LoVo (cell line): ENCODE data around the gene EIF2AK3.
"Not testable (repeated sequence)": the region's sequence is repeated elsewhere in the genome, so short reads cannot be mapped to it uniquely, and the experiment has no call there.

Experiments
- DNase-seq: peaks from one replicate; pipeline ENCODE4 v3.0.0-alpha.2; 2016; ENCODE audit warnings: low spot score

Gene EIF2AK3

DNA sequence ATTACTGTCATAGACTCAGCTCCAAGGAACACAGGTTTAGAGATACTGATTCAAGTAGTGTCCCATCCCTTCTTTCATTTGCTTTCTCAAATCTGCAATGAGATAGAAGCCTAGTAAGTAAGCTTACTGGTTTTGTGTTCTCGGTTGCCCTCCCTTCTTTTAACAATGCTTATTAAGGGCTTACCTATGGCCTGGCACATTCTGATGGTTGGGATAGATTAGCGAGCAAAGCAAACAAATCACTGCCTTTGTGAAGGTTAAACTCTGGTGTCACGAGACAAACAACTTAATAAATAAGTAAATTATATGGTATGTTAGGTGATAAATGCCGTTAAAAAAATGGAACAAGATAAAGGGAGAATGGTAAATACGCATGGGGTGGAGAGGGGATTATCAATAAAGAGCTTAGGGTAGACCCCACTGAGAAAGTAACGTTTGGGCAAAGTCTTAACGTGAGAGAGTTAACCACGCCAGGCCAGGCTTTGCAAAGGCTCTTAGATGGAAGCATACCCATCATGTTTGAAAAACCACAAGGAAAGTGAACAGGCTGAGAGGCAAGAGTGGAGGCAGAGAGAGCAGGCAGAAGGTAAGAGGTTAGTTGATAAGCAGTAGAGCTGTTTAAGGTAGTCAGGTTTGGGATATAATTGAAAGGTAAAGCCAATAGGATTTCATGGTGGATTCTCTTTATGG lies 31.0 kb downstream of the EIF2AK3 start:
- DNase-seq = no peak

DNA sequence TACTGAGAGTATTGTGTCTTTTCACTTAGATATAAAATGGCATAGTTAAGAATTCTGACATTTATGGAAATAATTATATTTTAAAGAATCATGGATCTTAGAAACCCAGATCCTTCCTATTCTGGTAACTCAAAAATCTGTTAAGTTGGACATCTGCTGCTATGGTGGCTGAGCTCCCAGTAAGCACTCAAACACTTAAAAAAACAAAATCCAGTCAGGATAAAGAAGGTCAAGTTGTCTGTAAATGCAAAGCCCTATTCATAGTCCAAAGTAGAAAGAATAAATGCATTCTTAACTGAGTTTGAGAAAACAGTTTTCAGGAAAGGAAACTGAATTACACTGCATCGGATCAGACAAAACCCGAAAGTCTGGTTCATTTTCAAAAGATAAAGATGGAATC lies 35.6 kb downstream of the EIF2AK3 start:
- DNase-seq = no peak

- DNase-seq = peak; percentile 58
These were observed 36.2 kb downstream of the EIF2AK3 start for GRCh38 chr2:88590998-88591613.

- no peak for DNase-seq
These were observed 41.3 kb downstream of the EIF2AK3 start for GRCh38 chr2:88585969-88586368.

DNA sequence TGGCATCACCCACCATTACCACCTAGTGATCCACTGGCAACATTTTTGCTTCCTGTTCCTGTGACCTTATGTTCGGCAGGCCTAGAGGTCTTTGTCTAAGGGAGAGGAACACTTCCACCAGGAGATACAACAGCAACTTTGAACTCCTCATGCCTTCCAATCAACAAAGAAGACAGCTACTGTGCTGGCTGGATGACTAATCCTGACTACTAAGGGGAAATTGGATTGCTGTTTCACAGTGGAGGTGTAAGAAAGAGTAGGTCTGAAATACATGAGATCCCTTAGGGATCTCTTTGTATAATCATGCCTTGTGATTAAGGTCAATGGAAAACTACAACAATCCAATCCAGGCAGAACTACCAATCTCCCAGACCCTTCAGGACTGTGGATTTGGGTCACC lies 45.2 kb downstream of the EIF2AK3 start:
- DNase-seq = no peak

GRCh38 chr2:88580088-88580487 lies 47.2 kb downstream of the EIF2AK3 start:
- no peak for DNase-seq

DNA sequence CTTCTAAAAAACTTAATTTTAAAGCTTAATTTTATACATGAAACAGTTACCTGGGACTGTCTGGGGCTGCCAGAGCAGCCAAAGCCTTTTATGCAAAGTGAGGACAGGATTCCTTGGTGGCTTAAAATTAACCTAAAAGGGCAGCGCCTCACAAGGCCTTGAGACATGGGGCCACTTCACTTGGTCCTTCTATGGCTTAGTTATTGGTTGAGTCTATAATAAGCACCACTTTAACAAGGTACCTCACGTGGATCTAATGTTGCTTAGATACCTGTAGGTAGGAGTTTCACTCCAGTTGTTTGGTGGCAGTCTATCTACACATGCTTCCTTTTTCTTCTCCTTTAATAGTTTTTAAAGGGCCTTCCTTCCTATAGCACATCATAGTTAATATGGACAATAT lies 51.6 kb downstream of the EIF2AK3 start:
- DNase-seq = no peak

DNA sequence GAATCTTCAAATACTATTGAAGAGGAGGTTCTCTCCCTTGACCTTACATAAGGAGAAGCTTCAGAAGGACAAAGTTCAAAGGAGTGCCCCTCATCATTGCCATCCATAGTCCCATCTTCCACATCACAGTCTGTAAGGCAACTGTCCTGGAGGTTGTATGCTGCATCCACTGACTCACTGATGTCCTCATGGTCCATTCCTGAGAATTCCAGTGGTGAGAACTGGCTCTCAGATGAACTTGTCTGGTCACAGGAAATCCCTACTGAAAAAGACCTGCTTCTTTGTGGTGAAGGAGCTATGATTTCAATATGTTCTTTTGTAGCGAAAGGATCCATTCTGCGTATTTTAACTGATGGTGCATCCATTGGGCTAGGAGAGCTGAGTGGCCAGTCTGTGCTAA lies 52.2 kb downstream of the EIF2AK3 start:
- no peak for DNase-seq

GRCh38 chr2:88574445-88574844 lies 52.8 kb downstream of the EIF2AK3 start:
- DNase-seq = no peak

DNA sequence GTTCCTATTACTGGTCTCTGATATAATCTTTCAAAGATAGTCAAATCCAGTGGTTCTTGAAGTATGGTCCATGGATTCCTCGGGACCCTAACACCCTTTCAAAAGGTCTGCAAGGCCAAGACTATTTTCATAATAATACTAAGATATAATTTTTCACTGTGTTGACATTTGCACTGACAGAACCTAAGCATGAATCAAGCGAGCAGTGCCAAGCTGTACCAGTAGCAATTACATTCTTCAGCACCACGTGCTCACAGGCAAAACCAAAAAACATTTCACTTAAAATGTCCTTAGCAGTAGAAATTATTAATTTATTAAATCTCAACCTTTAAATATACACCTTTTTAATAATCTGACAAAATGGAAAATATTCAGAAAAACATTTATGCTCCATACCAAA lies 59.1 kb downstream of the EIF2AK3 start:
- DNase-seq = no peak

- no peak for DNase-seq
These were observed 62.9 kb downstream of the EIF2AK3 start for GRCh38 chr2:88564402-88564801.

DNA sequence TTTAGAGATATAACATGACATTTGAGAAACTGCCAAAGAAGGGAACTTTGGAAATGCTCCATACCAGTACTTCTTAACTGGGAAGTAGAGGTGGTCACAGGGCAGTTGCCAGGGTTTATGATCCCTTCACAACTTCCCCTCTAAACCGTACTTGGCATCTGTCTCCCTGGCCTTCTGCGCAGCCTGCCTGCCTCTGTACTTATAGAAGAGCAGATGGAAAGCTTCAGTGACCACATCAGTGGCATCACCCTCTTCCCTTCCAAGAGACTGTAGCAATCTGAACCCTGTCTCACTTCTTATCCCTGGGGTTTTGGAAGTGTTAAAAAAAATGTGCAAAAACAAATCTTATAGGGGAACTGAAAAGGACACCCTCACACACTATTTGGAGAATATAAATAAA lies 64.1 kb downstream of the EIF2AK3 start:
- DNase-seq = no peak

- no peak for DNase-seq
These were observed 65.4 kb downstream of the EIF2AK3 start for GRCh38 chr2:88561646-88562388.

DNA sequence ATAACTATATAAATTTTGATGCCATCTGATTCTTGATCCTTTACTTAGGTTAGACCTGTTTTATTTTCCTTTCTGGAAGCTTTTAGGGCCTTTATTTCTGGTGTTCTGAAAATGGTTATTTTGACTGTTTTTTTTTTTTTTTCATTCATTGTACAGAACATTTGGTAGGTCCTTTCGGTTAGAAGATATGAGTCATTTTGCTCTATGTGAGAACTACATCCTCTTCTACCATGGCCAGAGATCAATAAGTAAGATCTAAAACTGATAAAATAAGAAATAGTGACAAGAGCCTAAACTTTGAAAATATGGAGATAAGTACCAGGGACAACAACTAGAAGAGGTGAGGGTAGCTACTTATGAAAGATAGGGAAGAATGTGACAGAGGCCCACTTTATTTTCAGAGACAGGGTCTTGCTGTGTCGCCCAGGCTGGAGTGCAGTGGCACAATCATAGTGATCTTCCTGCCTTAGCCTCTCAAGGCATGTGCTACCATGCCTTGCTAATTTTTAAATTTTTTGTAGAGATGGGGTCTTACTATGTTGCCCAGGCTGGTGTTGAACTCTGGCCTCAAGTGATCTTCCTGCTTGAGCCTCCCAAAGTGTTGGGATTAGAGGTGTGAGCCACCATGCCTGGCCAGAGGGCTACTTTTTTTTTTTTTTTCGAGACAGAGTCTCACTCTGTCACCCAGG lies 66.5 kb downstream of the EIF2AK3 start:
- DNase-seq = no peak

- no peak for DNase-seq
These were observed 70.0 kb downstream of the EIF2AK3 start for GRCh38 chr2:88557290-88557689.

DNA sequence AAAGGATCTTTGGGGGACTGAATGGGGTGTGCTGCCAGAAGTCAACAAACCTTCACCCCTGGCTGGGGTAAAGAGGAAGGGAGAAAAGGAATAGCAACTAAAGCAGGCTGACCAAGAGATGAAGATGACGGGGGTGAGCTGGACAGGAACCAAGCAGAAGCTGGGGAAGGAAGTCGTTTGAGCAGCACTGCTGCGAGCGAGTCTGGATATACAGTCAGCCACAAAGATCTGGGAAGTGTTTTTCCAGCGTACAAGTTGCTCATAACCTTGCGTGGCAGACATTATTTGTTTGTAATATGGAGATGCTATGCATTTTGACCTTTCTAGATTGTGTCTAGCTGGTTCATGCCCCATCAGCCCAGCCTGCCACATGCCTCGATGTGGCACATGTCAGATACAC lies 71.2 kb downstream of the EIF2AK3 start:
- DNase-seq = no peak

DNA sequence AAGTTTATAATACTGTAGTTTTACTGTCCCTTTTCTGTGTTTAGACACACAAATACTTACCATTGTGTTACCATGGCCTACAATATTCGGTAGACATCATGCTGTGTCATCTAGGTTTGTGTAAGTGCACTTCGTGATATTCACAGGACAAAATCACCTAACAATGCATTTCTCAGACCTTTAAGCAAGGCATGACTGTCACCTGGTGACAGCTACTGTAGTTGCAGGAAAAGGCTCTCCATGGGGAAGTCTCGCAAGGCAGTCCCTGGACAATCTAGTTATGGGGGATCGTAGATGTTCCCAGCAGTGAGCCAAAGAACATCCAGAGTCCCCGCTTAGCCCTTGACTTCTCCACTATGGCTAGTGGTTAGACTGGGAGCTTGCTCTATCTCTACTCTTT lies 73.1 kb downstream of the EIF2AK3 start:
- no peak for DNase-seq

DNA sequence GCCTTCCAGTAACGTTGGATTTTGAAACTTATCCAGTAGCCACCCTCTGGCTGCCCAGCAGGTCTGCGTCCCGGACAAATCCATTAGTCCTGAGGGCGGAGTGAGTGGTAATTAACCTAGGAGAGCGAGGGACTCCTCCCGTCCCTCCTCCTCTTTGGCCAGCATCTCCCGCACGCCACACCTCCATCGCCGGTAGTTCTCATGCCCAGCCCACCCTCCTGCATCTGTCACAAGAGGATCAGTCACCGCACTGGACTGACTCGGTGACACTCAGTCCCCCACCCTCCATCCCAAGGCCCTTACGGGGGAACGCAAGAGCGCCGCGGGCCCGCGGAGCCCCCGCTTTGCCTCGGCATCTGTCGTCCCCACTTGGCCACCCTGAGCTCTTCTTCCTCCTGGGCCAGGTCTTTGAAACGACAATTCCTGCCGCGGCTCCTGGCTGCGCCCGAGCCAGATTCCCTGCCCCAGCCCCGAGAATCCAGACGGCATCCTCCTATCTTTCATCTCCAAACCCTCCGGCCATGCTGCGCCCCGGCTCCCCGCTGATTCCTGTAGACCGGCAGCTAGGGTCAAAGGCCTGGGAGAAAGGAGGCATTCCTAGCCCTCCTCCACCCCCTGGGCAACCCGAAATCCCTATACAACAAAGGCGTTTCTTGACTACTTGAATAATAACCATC lies 77.5 kb downstream of the EIF2AK3 start:
- DNase-seq = no peak

DNA sequence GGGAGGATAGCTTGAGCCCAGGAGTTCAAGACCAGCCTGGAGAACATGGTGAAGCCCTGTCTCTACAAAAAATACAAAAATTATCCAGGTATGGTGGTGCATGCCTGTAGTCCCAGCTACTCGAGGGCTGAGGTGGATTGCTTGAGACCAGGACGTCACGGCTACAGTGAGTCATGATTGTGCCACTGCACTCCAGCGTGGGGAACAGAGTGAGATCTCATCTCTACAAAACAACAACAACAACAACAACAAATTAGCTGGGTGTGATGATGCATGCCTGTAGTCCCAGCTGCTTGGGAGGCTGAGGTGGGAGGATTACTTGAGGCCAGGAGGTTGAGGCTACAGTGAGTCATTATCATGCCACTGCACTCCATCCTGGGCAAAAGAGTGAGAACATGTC lies 81.0 kb downstream of the EIF2AK3 start:
- not testable (repeated sequence) for DNase-seq

- DNase-seq = no peak
These were observed 82.1 kb downstream of the EIF2AK3 start for GRCh38 chr2:88545118-88545517.

- DNase-seq = no peak
These were observed 83.7 kb downstream of the EIF2AK3 start for GRCh38 chr2:88543541-88544057.

DNA sequence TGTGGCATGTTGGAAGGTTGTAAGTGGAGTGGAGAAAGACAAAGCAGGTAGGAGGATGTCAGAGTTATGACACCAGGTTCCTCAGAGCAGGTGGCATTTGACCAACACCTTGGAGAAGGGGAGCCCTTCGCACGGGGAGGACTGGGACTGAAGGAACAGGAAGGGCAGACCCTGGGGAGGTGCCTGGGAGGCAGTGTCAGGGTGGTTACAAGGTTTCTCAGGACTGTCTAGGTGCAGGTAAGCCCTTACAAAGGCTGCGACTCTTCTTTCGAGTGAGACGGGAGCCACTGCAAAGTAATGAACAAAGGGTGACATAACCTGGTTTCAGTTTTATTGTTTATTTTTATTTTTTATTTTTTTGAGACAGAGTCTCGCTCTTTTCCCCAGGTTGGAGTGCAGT lies 84.6 kb downstream of the EIF2AK3 start:
- DNase-seq = no peak
